ENCODE measurements around the gene HOXC6. TPM values are rescaled to one million over a fixed set of nuclear protein-coding genes. Genes with fewer than 3 reads are reported as not detected.

The HOXC6 gene
- total and polyA plus RNA-seq, 4 experiments from 2014 or later = not detected

GRCh38 chr12:54054742-54055194 lies 26.5 kb downstream of the HOXC6 start:
- H3K27me3 ChIP-seq (ENCODE audit: insufficient read depth, low read length) = peaks cover 50% of the 10 kb centered on the region
- POLR2A ChIA-PET (ENCODE audit: partially characterized antibody) = interaction anchor here (0.9 kb wide), 1 partner anchor 14 kb away, joined by 5 read pairs; no protein-coding TSS in a partner anchor
- H3K4me1 ChIP-seq (ENCODE audit: insufficient read depth, low read length) = peaks cover 35% of the 10 kb centered on the region
- peak overlapping the region in 3 of 8 donors; percentile 39 to 52 (median 43) for H3K4me3 Mint-ChIP-seq
- CTCF ChIA-PET (ENCODE audit: partially characterized antibody) = interaction anchor here (1.3 kb wide), 1 partner anchor 22 kb away, joined by 7 read pairs; the partner anchor contains the start of gene HOXC5
- H3K36me3 ChIP-seq (ENCODE audit: insufficient read depth, low read length) = no peaks in the 10 kb centered on the region
- no peak for DNase-seq
- intact Hi-C loops (cut with micrococcal nuclease) = no loop called here
- H3K9me3 Mint-ChIP-seq = peaks cover 0 to 1% (median 0%) of the 10 kb centered on the region in 8 donors
- no peaks in the 10 kb centered on the region for H3K36me3 Mint-ChIP-seq
- peak overlapping the region in 2 of 7 donors; percentile 54 to 58 for H3K27ac Mint-ChIP-seq
- H3K9me3 ChIP-seq (ENCODE audit: control insufficient read depth in 1 of 2, low read length in 2 of 2) = no peaks in the 10 kb centered on the region
- no peak overlapping the region for H3K4me3 ChIP-seq (ENCODE audit: low read length in 2 of 2)
- peaks cover 12 to 40% (median 26%) of the 10 kb centered on the region in 4 donors for H3K4me1 Mint-ChIP-seq
- H3K27me3 Mint-ChIP-seq = peaks cover 59 to 69% of the 10 kb centered on the region in 2 donors
- H3K27ac ChIP-seq (ENCODE audit: low read depth, low read length) = no peak overlapping the region

GRCh38 chr12:54055552-54055951 lies 27.3 kb downstream of the HOXC6 start:
- CTCF ChIA-PET (ENCODE audit: partially characterized antibody) = interaction anchor here (1.0 kb wide), 1 partner anchor 23 kb away, joined by 3 read pairs; no protein-coding TSS in a partner anchor
- Histone ChIP-seq H3K27ac (ENCODE audit: low read depth, low read length) (no peak overlapping the region), H3K4me1 (ENCODE audit: insufficient read depth, low read length) (peaks cover 27% of the 10 kb centered on the region), H3K4me3 (ENCODE audit: low read length in 2 of 2) (no peak overlapping the region), H3K36me3 (ENCODE audit: insufficient read depth, low read length) (no peaks in the 10 kb centered on the region), H3K27me3 (ENCODE audit: insufficient read depth, low read length) (peaks cover 50% of the 10 kb centered on the region), H3K9me3 (ENCODE audit: control insufficient read depth in 1 of 2, low read length in 2 of 2) (no peaks in the 10 kb centered on the region)
- Mint-ChIP-seq H3K4me1 (peaks cover 10 to 32% (median 20%) of the 10 kb centered on the region in 4 donors), H3K36me3 (no peaks in the 10 kb centered on the region), H3K27me3 (peaks cover 57 to 67% of the 10 kb centered on the region in 2 donors), H3K9me3 (peaks cover 0 to 1% (median 0%) of the 10 kb centered on the region in 8 donors), H3K27ac (no peak overlapping the region), H3K4me3 (no peak overlapping the region)
- intact Hi-C loops (cut with micrococcal nuclease) = no loop called here
- POLR2A ChIA-PET (ENCODE audit: partially characterized antibody) = no interaction called here
- DNase-seq = no peak

- H3K4me3 ChIP-seq (ENCODE audit: low read length in 2 of 2) = no peak overlapping the region
- Mint-ChIP-seq H3K4me3 (peak overlapping the region in 1 of 8 donors; percentile 7), H3K36me3 (no peaks in the 10 kb centered on the region), H3K4me1 (peaks cover 10 to 30% (median 20%) of the 10 kb centered on the region in 4 donors), H3K27ac (no peak overlapping the region), H3K9me3 (no peaks in the 10 kb centered on the region), H3K27me3 (peaks cover 58 to 67% of the 10 kb centered on the region in 2 donors)
- ChIA-PET CTCF (ENCODE audit: partially characterized antibody) (interaction anchor here (1.0 kb wide), 1 partner anchor 24 kb away, joined by 3 read pairs; no protein-coding TSS in a partner anchor), POLR2A (ENCODE audit: partially characterized antibody) (no interaction called here)
- no peaks in the 10 kb centered on the region for H3K9me3 ChIP-seq (ENCODE audit: control insufficient read depth in 1 of 2, low read length in 2 of 2)
- no peak overlapping the region for H3K27ac ChIP-seq (ENCODE audit: low read depth, low read length)
- intact Hi-C loops (cut with micrococcal nuclease) = no loop called here
- peaks cover 50% of the 10 kb centered on the region for H3K27me3 ChIP-seq (ENCODE audit: insufficient read depth, low read length)
- no peak for DNase-seq
- H3K36me3 ChIP-seq (ENCODE audit: insufficient read depth, low read length) = no peaks in the 10 kb centered on the region
- H3K4me1 ChIP-seq (ENCODE audit: insufficient read depth, low read length) = peaks cover 26% of the 10 kb centered on the region
Measured at GRCh38 chr12:54056110-54056509, 27.9 kb downstream of the HOXC6 start.

DNA sequence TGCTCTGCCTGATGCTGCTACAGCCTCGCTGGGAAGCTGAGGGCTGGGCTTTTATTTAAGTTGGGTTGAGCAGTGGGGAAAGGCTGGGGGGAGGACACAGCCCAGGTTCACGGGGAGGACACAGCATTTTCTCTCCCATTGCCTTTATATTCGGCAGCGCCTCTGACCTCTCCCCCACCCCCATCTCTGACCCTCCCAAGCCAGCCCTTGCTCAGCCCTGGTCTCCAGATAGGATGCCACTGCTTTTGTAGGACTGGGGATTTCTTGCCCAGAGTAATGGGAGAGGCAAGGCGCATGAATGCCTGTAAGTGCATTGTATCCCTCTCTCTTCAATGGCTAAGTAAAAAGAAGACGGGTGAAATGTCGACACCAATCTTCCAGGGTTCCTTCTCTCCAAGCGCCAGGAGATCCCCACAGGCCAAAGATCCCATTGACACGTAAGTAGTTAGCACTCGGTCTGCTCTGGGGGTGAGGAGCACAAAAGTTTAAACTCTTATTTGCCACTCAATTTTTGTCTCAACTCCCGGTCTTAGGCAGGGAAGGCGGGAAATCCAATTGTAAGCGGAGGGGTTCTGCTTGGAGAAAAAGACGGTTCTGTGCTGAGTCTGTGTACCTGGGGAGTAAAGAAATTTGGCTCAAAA lies 30.0 kb downstream of the HOXC6 start:
- intact Hi-C loops (cut with micrococcal nuclease) = no loop called here
- Mint-ChIP-seq H3K27me3 (peaks cover 63 to 71% of the 10 kb centered on the region in 2 donors), H3K36me3 (no peaks in the 10 kb centered on the region), H3K27ac (no peak overlapping the region), H3K9me3 (peaks cover 0 to 1% (median 0%) of the 10 kb centered on the region in 8 donors), H3K4me1 (peaks cover 3 to 15% (median 9%) of the 10 kb centered on the region in 4 donors), H3K4me3 (no peak overlapping the region)
- CTCF ChIA-PET (ENCODE audit: partially characterized antibody) = no interaction called here
- Histone ChIP-seq H3K9me3 (ENCODE audit: control insufficient read depth in 1 of 2, low read length in 2 of 2) (no peaks in the 10 kb centered on the region), H3K27ac (ENCODE audit: low read depth, low read length) (no peak overlapping the region), H3K4me1 (ENCODE audit: insufficient read depth, low read length) (peaks cover 8% of the 10 kb centered on the region), H3K27me3 (ENCODE audit: insufficient read depth, low read length) (peaks cover 43% of the 10 kb centered on the region), H3K4me3 (ENCODE audit: low read length in 2 of 2) (no peak overlapping the region), H3K36me3 (ENCODE audit: insufficient read depth, low read length) (no peaks in the 10 kb centered on the region)
- no peak for DNase-seq
- POLR2A ChIA-PET (ENCODE audit: partially characterized antibody) = no interaction called here

GRCh38 chr12:54059668-54060067 lies 31.4 kb downstream of the HOXC6 start:
- ChIA-PET CTCF (ENCODE audit: partially characterized antibody) (no interaction called here), POLR2A (ENCODE audit: partially characterized antibody) (no interaction called here)
- Mint-ChIP-seq H3K27ac (no peak overlapping the region), H3K4me3 (no peak overlapping the region), H3K36me3 (no peaks in the 10 kb centered on the region), H3K4me1 (peaks cover 0 to 3% (median 2%) of the 10 kb centered on the region in 4 donors), H3K27me3 (peaks cover 65 to 73% of the 10 kb centered on the region in 2 donors), H3K9me3 (peaks cover 0 to 1% (median 0%) of the 10 kb centered on the region in 8 donors)
- H3K36me3 ChIP-seq (ENCODE audit: insufficient read depth, low read length) = no peaks in the 10 kb centered on the region
- peaks cover 31% of the 10 kb centered on the region for H3K27me3 ChIP-seq (ENCODE audit: insufficient read depth, low read length)
- no peak overlapping the region for H3K4me3 ChIP-seq (ENCODE audit: low read length in 2 of 2)
- intact Hi-C loops (cut with micrococcal nuclease) = no loop called here
- no peaks in the 10 kb centered on the region for H3K9me3 ChIP-seq (ENCODE audit: control insufficient read depth in 1 of 2, low read length in 2 of 2)
- no peak overlapping the region for H3K27ac ChIP-seq (ENCODE audit: low read depth, low read length)
- no peaks in the 10 kb centered on the region for H3K4me1 ChIP-seq (ENCODE audit: insufficient read depth, low read length)
- DNase-seq = no peak

GRCh38 chr12:54060174-54060974 lies 32.1 kb downstream of the HOXC6 start:
- ChIA-PET POLR2A (ENCODE audit: partially characterized antibody) (no interaction called here), CTCF (ENCODE audit: partially characterized antibody) (interaction anchor here (1.8 kb wide), 1 partner anchor 141 kb away, joined by 6 read pairs; no protein-coding TSS in a partner anchor)
- no peaks in the 10 kb centered on the region for H3K9me3 ChIP-seq (ENCODE audit: control insufficient read depth in 1 of 2, low read length in 2 of 2)
- Mint-ChIP-seq H3K36me3 (no peaks in the 10 kb centered on the region), H3K4me3 (no peak overlapping the region), H3K27ac (no peak overlapping the region), H3K4me1 (no peaks in the 10 kb centered on the region), H3K9me3 (peaks cover 0 to 1% (median 0%) of the 10 kb centered on the region in 8 donors), H3K27me3 (peaks cover 63 to 75% of the 10 kb centered on the region in 2 donors)
- no peak overlapping the region for H3K27ac ChIP-seq (ENCODE audit: low read depth, low read length)
- H3K4me1 ChIP-seq (ENCODE audit: insufficient read depth, low read length) = no peaks in the 10 kb centered on the region
- peaks cover 29% of the 10 kb centered on the region for H3K27me3 ChIP-seq (ENCODE audit: insufficient read depth, low read length)
- H3K4me3 ChIP-seq (ENCODE audit: low read length in 2 of 2) = no peak overlapping the region
- intact Hi-C loops (cut with micrococcal nuclease) = no loop called here
- H3K36me3 ChIP-seq (ENCODE audit: insufficient read depth, low read length) = no peaks in the 10 kb centered on the region
- no peak for DNase-seq

Data from CD4-positive, alpha-beta memory T cell (primary cell).